Measurements from ENCODE around the gene APOL4. TPM values are rescaled to one million over a fixed set of nuclear protein-coding genes. Genes with fewer than 3 reads are reported as not detected.
"Not testable (repeated sequence)": the region's sequence is repeated elsewhere in the genome, so short reads cannot be mapped to it uniquely, and the experiment has no call there.

Gene APOL4
- under 1 TPM; 0.07 to 0.20 TPM for total RNA-seq

GRCh38 chr22:36201630-36202319 is at the start of gene APOL4:
Gene APOL4, minus strand, starts transcription at chr22:36201809. Its CDS starts 75 bp downstream, at chr22:36201734.
- Mint-ChIP-seq H3K27me3 (ENCODE audit: low read depth) (no peaks in the 10 kb centered on the region), H3K27ac (no peak within 1 kb of the TSS), H3K9me3 (no peaks in the 10 kb centered on the region), H3K4me1 (ENCODE audit: low read depth) (peaks cover 9% of the 10 kb centered on the region), H3K4me3 (no peak within 1 kb of the TSS), H3K36me3 (ENCODE audit: low read depth) (no peaks in the 10 kb centered on the region)
- intact Hi-C loops (cut with micrococcal nuclease) = no loop called here
- CTCF ChIA-PET = no interaction called here
- DNase-seq = no peak

GRCh38 chr22:36250292-36250960 is 48.8 kb upstream of the APOL4 start:
- H3K27me3 Mint-ChIP-seq (ENCODE audit: low read depth); H3K9me3 Mint-ChIP-seq; H3K36me3 Mint-ChIP-seq (ENCODE audit: low read depth); intact Hi-C loops (cut with micrococcal nuclease); H3K4me3 Mint-ChIP-seq; H3K27ac Mint-ChIP-seq; DNase-seq: not testable (repeated sequence)
- H3K4me1 Mint-ChIP-seq (ENCODE audit: low read depth) = peaks cover 32% of the 10 kb centered on the region
- CTCF ChIA-PET = interaction anchor here (3.3 kb wide), 1 partner anchor 11 kb away, joined by 16 read pairs; the partner anchor contains the start of gene APOL2

- H3K27ac Mint-ChIP-seq = no peak overlapping the region
- intact Hi-C loops (cut with micrococcal nuclease) = no loop called here
- H3K4me3 Mint-ChIP-seq = no peak overlapping the region
- H3K4me1 Mint-ChIP-seq (ENCODE audit: low read depth) = peaks cover 19% of the 10 kb centered on the region
- no peaks in the 10 kb centered on the region for H3K27me3 Mint-ChIP-seq (ENCODE audit: low read depth)
- peaks cover 3% of the 10 kb centered on the region for H3K36me3 Mint-ChIP-seq (ENCODE audit: low read depth)
- CTCF ChIA-PET = interaction anchor here (0.6 to 3.3 kb wide), 2 partner anchors 9 to 280 kb away, joined by 3 to 16 read pairs; partner anchors contain the start of gene APOL2
- no peak for DNase-seq
- H3K9me3 Mint-ChIP-seq = peaks cover 9% of the 10 kb centered on the region
Observed at GRCh38 chr22:36249160-36249559, 47.6 kb upstream of the APOL4 start.

- H3K9me3 Mint-ChIP-seq = peaks cover 9% of the 10 kb centered on the region
- H3K27me3 Mint-ChIP-seq (ENCODE audit: low read depth) = no peaks in the 10 kb centered on the region
- no peak overlapping the region for H3K27ac Mint-ChIP-seq
- H3K4me1 Mint-ChIP-seq (ENCODE audit: low read depth) = peaks cover 9% of the 10 kb centered on the region
- DNase-seq = no peak
- intact Hi-C loops (cut with micrococcal nuclease) = no loop called here
- no peak overlapping the region for H3K4me3 Mint-ChIP-seq
- CTCF ChIA-PET = interaction anchor here (3.3 kb wide), 1 partner anchor 8 kb away, joined by 16 read pairs; the partner anchor contains the start of gene APOL2
- H3K36me3 Mint-ChIP-seq (ENCODE audit: low read depth) = no peaks in the 10 kb centered on the region
Observed at GRCh38 chr22:36247955-36248354, 46.3 kb upstream of the APOL4 start.

- Mint-ChIP-seq H3K27me3 (ENCODE audit: low read depth) (no peaks in the 10 kb centered on the region), H3K4me1 (ENCODE audit: low read depth) (peaks cover 4% of the 10 kb centered on the region), H3K9me3 (peaks cover 15% of the 10 kb centered on the region), H3K27ac (no peak overlapping the region), H3K4me3 (no peak overlapping the region), H3K36me3 (ENCODE audit: low read depth) (no peaks in the 10 kb centered on the region)
- intact Hi-C loops (cut with micrococcal nuclease) = no loop called here
- DNase-seq = no peak
- CTCF ChIA-PET = no interaction called here
Observed at GRCh38 chr22:36246718-36247117, 45.1 kb upstream of the APOL4 start.

GRCh38 chr22:36245805-36246356 is 44.3 kb upstream of the APOL4 start:
- CTCF ChIA-PET = no interaction called here
- H3K9me3 Mint-ChIP-seq = peaks cover 15% of the 10 kb centered on the region
- intact Hi-C loops (cut with micrococcal nuclease) = no loop called here
- no peaks in the 10 kb centered on the region for H3K27me3 Mint-ChIP-seq (ENCODE audit: low read depth)
- no peak for DNase-seq
- no peak overlapping the region for H3K4me3 Mint-ChIP-seq
- no peak overlapping the region for H3K27ac Mint-ChIP-seq
- no peaks in the 10 kb centered on the region for H3K4me1 Mint-ChIP-seq (ENCODE audit: low read depth)
- H3K36me3 Mint-ChIP-seq (ENCODE audit: low read depth) = no peaks in the 10 kb centered on the region

- Mint-ChIP-seq H3K4me1 (ENCODE audit: low read depth) (peaks cover 3% of the 10 kb centered on the region), H3K36me3 (ENCODE audit: low read depth) (no peaks in the 10 kb centered on the region), H3K4me3 (no peak overlapping the region), H3K27me3 (ENCODE audit: low read depth) (no peaks in the 10 kb centered on the region), H3K9me3 (peaks cover 13% of the 10 kb centered on the region), H3K27ac (no peak overlapping the region)
- intact Hi-C loops (cut with micrococcal nuclease) = no loop called here
- CTCF ChIA-PET = interaction anchor here (0.7 to 1.6 kb wide), 3 partner anchors 31 to 226 kb away, joined by 3 to 4 read pairs (median 4); no protein-coding TSS in a partner anchor
- no peak for DNase-seq
Observed at GRCh38 chr22:36244522-36245391, 43.1 kb upstream of the APOL4 start.

GRCh38 chr22:36243986-36244385 is 42.4 kb upstream of the APOL4 start:
- CTCF ChIA-PET = interaction anchor here (0.7 to 2.5 kb wide), 4 partner anchors 9 to 227 kb away, joined by 3 to 8 read pairs (median 4); partner anchors contain the start of gene APOL1
- H3K4me1 Mint-ChIP-seq (ENCODE audit: low read depth) = peaks cover 6% of the 10 kb centered on the region
- H3K36me3 Mint-ChIP-seq (ENCODE audit: low read depth) = peaks cover 3% of the 10 kb centered on the region
- no peak for DNase-seq
- H3K4me3 Mint-ChIP-seq = no peak overlapping the region
- H3K27me3 Mint-ChIP-seq (ENCODE audit: low read depth) = no peaks in the 10 kb centered on the region
- peaks cover 11% of the 10 kb centered on the region for H3K9me3 Mint-ChIP-seq
- H3K27ac Mint-ChIP-seq = no peak overlapping the region
- intact Hi-C loops (cut with micrococcal nuclease) = no loop called here

GRCh38 chr22:36239401-36240171 is 38.0 kb upstream of the APOL4 start, which contains the start of gene APOL2:
Gene APOL2, minus strand, starts transcription at chr22:36239527. Its CDS starts 6,365 bp downstream, at chr22:36233162.
- peaks cover 34% of the 10 kb centered on the region for H3K36me3 Mint-ChIP-seq (ENCODE audit: low read depth)
- CTCF ChIA-PET = interaction anchor here (0.6 to 2.9 kb wide), 18 partner anchors 10 to 290 kb away, joined by 3 to 33 read pairs (median 4); partner anchors contain the start of genes APOL1 and TXN2
- peak within 1 kb of the TSS; percentile 99 for H3K27ac Mint-ChIP-seq
- H3K27me3 Mint-ChIP-seq (ENCODE audit: low read depth) = no peaks in the 10 kb centered on the region
- peak within 1 kb of the TSS; percentile 98 for H3K4me3 Mint-ChIP-seq
- peak; percentile 94 for DNase-seq
- intact Hi-C loops (cut with micrococcal nuclease) = loop anchor here (1.0 to 5.0 kb wide), 6 partner anchors 14 to 243 kb away; partner anchors contain the start of genes APOL1 and TXN2
- peaks cover 6% of the 10 kb centered on the region for H3K9me3 Mint-ChIP-seq
- H3K4me1 Mint-ChIP-seq (ENCODE audit: low read depth) = peaks cover 44% of the 10 kb centered on the region

GRCh38 chr22:36239150-36239400 is 37.5 kb upstream of the APOL4 start:
- Mint-ChIP-seq H3K36me3 (ENCODE audit: low read depth) (peaks cover 36% of the 10 kb centered on the region), H3K4me3 (peak overlapping the region; percentile 98), H3K27me3 (ENCODE audit: low read depth) (no peaks in the 10 kb centered on the region), H3K9me3 (peaks cover 6% of the 10 kb centered on the region), H3K4me1 (ENCODE audit: low read depth) (peaks cover 48% of the 10 kb centered on the region), H3K27ac (peak overlapping the region; percentile 99)
- CTCF ChIA-PET = interaction anchor here (0.6 to 2.9 kb wide), 13 partner anchors 11 to 243 kb away, joined by 3 to 33 read pairs (median 5); partner anchors contain the start of genes APOL1 and TXN2
- intact Hi-C loops (cut with micrococcal nuclease) = loop anchor here (1.0 to 5.0 kb wide), 6 partner anchors 14 to 243 kb away; partner anchors contain the start of genes APOL1 and TXN2
- DNase-seq = no peak
